ENCODE data around the gene SLC6A8.
A peak's percentile ranks its signal among the peaks of the same experiment; 100 is the strongest.

Gene SLC6A8

DNA sequence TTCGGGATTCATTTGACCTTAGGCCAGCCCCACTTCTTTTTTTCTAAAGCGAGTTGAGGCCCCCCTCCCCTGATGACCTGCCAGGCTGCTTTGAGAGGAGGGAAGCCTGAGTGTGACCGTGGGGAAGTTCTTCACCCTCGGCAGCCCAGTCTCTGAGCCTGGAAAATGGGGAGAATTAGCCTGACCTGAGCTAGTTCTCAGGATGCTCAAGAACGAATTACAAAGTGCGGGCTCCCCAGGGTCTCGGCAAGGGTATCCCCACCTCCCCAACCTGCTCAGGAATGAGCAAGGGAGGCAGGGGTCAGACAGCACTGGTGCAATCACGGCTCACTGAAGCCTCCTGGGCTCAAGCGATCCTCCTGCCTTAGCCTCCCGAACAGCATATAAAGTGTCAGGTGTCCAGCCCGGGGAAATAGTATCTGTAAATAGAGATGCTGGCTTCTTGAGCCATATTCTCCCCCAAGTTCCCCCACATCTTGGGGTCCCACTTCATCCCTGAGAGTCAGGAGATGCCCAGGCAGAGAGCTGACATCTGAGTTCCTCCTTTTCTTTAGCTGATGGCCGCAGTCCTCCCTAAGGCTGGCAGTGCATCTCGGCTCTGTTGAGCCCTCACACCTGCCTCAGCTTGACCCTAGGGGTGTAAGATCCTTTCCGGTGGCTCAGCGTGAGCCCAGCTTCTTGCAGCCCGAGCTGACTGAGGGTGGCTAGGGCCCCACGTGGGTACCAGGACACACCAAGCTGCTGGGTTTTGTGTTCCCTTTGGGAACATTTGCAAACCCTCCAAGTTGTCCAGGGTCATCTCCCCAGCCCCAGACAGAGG lies 39.2 kb upstream of the SLC6A8 start:
- Histone ChIP-seq H3K4me1 (peaks cover 0 to 24% (median 10%) of the 10 kb centered on the region in 4 donors), H3K4me3 (no peak overlapping the region), H3K9me3 (peaks cover 0 to under 1% (median 0%) of the 10 kb centered on the region in 3 donors), H3K27ac (no peak overlapping the region), H3K36me3 (no peaks in the 10 kb centered on the region), H3K27me3 (peaks cover 0 to 60% of the 10 kb centered on the region in 2 donors)
- TF ChIP-seq, protein P1, sequence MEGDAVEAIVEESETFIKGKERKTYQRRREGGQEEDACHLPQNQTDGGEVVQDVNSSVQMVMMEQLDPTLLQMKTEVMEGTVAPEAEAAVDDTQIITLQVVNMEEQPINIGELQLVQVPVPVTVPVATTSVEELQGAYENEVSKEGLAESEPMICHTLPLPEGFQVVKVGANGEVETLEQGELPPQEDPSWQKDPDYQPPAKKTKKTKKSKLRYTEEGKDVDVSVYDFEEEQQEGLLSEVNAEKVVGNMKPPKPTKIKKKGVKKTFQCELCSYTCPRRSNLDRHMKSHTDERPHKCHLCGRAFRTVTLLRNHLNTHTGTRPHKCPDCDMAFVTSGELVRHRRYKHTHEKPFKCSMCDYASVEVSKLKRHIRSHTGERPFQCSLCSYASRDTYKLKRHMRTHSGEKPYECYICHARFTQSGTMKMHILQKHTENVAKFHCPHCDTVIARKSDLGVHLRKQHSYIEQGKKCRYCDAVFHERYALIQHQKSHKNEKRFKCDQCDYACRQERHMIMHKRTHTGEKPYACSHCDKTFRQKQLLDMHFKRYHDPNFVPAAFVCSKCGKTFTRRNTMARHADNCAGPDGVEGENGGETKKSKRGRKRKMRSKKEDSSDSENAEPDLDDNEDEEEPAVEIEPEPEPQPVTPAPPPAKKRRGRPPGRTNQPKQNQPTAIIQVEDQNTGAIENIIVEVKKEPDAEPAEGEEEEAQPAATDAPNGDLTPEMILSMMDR (IDR thresholded peaks at IDR 0.05) = no peak
- intact Hi-C loops (cut with DNase I; ENCODE audit: low total_unique reads) = no loop called here
- DNase-seq = peak in 1 of 2 donors; percentile 23

DNA sequence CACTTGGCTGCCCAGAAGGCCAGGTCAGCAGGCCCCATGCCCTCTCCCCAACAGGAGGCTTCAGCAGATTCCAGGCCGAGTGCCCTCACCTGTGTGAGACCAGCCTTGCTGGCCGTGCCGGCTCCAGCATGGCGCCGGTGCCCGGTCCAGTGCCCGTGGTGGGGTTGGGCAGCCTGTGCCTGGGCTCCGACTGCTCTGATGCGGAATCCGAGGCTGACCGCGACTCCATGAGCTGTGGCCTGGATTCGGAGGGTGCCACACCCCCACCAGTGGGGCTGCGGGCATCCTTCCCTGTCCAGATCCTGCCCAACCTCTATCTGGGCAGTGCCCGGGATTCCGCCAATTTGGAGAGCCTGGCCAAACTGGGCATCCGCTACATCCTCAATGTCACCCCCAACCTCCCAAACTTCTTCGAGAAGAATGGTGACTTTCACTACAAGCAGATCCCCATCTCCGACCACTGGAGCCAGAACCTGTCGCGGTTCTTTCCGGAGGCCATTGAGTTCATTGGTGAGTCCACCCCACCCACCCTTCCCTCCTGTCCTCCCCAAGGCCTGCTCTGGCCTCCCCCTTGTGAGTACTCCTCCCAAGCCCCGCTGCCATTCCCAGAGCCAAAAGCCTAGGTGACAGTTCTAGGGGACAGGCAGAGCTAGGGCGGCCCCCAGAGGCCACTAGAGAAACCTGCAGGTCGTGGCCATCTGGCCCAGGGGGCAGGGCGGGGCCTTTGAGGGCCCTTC lies 38.4 kb upstream of the SLC6A8 start:
- Histone ChIP-seq H3K9me3 (peaks cover 0 to 9% (median 5%) of the 10 kb centered on the region in 3 donors), H3K4me1 (peaks cover 0 to 19% (median 6%) of the 10 kb centered on the region in 4 donors), H3K36me3 (no peaks in the 10 kb centered on the region), H3K4me3 (no peak overlapping the region), H3K27me3 (peaks cover 0 to 60% of the 10 kb centered on the region in 2 donors), H3K27ac (no peak overlapping the region)
- intact Hi-C loops (cut with DNase I; ENCODE audit: low total_unique reads) = no loop called here
- peak in 1 of 2 donors; percentile 27 for DNase-seq
- TF ChIP-seq, protein P1 (IDR thresholded peaks at IDR 0.05) = no peak

GRCh38 chrX:153649915-153650782 lies 37.6 kb upstream of the SLC6A8 start:
- intact Hi-C loops (cut with DNase I; ENCODE audit: low total_unique reads) = no loop called here
- DNase-seq = peak in 1 of 2 donors; percentile 38
- Histone ChIP-seq H3K4me1 (peaks cover 0 to 16% (median 4%) of the 10 kb centered on the region in 4 donors), H3K27me3 (peaks cover 0 to 52% of the 10 kb centered on the region in 2 donors), H3K4me3 (no peak overlapping the region), H3K36me3 (no peaks in the 10 kb centered on the region), H3K27ac (no peak overlapping the region), H3K9me3 (peaks cover 0 to 13% (median 5%) of the 10 kb centered on the region in 3 donors)
- TF ChIP-seq, protein P1 (IDR thresholded peaks at IDR 0.05) = no peak

DNA sequence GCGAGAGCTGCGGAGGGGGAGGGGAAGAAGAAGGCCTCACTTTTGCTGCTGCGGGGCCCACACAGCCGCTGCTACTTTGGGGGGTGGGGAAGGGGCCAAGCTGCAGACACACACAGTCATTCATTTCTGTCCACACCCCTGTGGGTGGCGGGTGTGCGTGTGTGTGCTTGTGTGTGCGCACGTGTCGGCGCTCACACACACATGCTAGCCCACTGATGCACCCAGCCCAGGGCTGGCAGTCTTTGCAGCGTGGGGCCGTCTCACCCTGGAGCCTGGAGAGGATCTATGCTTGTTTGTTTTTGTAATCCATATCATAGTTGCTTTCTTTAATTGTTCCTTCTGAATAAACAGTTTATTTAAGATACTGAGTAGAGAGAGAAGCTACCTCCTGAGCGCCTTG lies 36.8 kb upstream of the SLC6A8 start:
- H3K27ac ChIP-seq = no peak overlapping the region
- peaks cover 0 to 16% (median 4%) of the 10 kb centered on the region in 4 donors for H3K4me1 ChIP-seq
- intact Hi-C loops (cut with DNase I; ENCODE audit: low total_unique reads) = no loop called here
- H3K27me3 ChIP-seq = peaks cover 0 to 44% of the 10 kb centered on the region in 2 donors
- no peaks in the 10 kb centered on the region for H3K36me3 ChIP-seq
- TF ChIP-seq, protein P1 (IDR thresholded peaks at IDR 0.05) = no peak
- no peak overlapping the region for H3K4me3 ChIP-seq
- peak in 1 of 2 donors; percentile 19 for DNase-seq
- peaks cover 0 to 13% (median 5%) of the 10 kb centered on the region in 3 donors for H3K9me3 ChIP-seq

DNA sequence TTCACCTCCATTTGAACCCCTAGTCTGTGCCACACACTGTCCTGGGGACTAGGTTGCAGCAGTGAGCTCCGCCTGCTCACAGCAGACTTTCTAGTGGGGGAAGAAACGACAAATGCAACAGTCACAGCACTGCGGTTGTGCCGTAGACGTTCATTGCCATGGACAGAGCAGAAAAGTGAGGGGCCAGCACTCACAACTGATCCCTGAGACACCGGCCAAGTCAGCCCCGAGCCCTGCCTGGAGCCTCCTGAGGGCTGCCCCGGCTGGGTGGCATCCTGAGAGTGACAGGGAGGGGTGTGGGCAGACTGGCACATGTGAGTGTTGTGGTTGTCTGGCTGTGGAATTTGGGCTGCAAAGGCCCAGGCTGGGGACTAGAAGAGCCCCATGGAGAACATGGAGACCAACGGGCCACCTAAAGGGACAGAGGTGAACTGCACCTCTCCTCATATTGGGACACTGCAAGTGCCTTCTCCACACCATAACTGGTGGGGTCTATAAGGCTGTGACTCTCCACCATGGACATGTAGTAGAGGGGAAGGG lies 36.1 kb upstream of the SLC6A8 start:
- H3K9me3 ChIP-seq = peaks cover 0 to 13% (median 5%) of the 10 kb centered on the region in 3 donors
- H3K27ac ChIP-seq = no peak overlapping the region
- TF ChIP-seq, protein P1 (IDR thresholded peaks at IDR 0.05) = no peak
- no peak overlapping the region for H3K4me3 ChIP-seq
- no peaks in the 10 kb centered on the region for H3K36me3 ChIP-seq
- H3K27me3 ChIP-seq = peaks cover 0 to 37% of the 10 kb centered on the region in 2 donors
- DNase-seq = no peak
- peaks cover 0 to 16% (median 4%) of the 10 kb centered on the region in 4 donors for H3K4me1 ChIP-seq
- intact Hi-C loops (cut with DNase I; ENCODE audit: low total_unique reads) = no loop called here
